ENCODE measurements around the gene GJB2. TPM values are rescaled to one million over a fixed set of nuclear protein-coding genes. Genes with fewer than 3 reads are reported as not detected.

GJB2 gene
- total RNA-seq, 1 experiment from 2014 or later: 53.0 TPM

DNA sequence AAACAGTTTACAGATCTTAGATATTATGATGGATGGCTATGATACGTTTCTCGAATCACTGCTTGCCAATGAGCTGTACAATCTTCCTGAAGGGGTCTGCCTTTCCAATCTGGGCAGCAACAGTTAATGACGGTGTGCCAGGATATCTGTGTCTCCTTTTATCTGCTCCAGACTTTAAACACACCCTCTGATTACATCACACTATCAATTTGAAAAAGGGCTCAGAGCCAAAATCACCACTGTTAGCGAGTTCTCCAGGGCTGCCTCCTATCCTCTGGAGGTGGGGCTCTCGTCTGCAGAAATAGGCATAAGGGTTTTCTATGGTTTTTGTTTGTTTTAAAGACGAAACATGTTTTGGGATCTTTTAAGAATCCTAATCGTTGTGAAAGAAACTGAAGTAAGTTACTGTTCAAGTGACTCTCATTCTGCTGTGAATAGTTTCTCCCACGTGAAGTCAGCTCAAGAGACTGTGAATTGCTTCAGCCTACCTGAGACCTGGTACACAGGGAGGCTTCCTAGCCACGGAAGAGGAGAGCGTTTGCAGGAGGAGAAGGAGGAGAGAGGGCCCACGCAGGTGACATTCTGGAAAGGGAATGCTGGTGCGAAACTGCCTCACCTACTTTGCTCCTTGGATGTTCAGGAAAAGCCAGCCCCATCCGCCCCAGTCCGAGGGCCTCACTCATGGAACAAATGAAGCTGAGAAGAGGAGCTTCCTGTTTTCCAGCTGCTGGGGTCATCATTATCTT lies 16.7 kb downstream of the GJB2 start:
- CTCF ChIA-PET: interaction anchor here (0.6 kb wide), 1 partner anchor 749 kb away, joined by 4 read pairs; no protein-coding TSS in a partner anchor
- DNase-seq (no peak), ATAC-seq (no peak)
- H3K9me3 ChIP-seq (ENCODE audit: low read length): no peaks in the 10 kb centered on the region
- POLR2A ChIA-PET (ENCODE audit: unreplicated experiment): no interaction called here
- H3K4me3 ChIP-seq (ENCODE audit: low read length): no peak overlapping the region
- no peak overlapping the region for H3K4me2 ChIP-seq (ENCODE audit: low read length)
- BruUV-seq (replicated peaks): no TSS peak
- H3K9ac ChIP-seq (ENCODE audit: low read length): peak overlapping the region; percentile 58; the same call in 1 of the 2 replicates
- H2AFZ ChIP-seq (ENCODE audit: low read length): no peak overlapping the region
- peaks cover 24% of the 10 kb centered on the region for H3K4me1 ChIP-seq (ENCODE audit: insufficient read depth, low read length)
- no peaks in the 10 kb centered on the region for H3K36me3 ChIP-seq (ENCODE audit: low read depth, low read length)
- intact Hi-C loops (cut with micrococcal nuclease): loop anchor here (1.0 kb wide), 1 partner anchor 14 kb away; no protein-coding TSS in a partner anchor
- H3K9me2 ChIP-seq (replicated peaks; ENCODE audit: low read length): no peaks in the 10 kb centered on the region
- TF ChIP-seq EZH2phosphoT487 (IDR thresholded peaks at IDR 0.05; ENCODE audit: borderline replicate concordance, low read length) (no peak), EZH2 (IDR thresholded peaks at IDR 0.05; ENCODE audit: low read length, unreplicated experiment) (no peak), CTCF (conservative IDR thresholded peaks at IDR 0.05; ENCODE audit: low read depth, low read length) (no peak)
- no peaks in the 10 kb centered on the region for H3K27me3 ChIP-seq (ENCODE audit: low read length)
- H3K79me2 ChIP-seq (ENCODE audit: low read length): no peaks in the 10 kb centered on the region
- H3K27ac ChIP-seq (ENCODE audit: low read length): peak overlapping the region; percentile 72
- no peaks in the 10 kb centered on the region for H3F3A ChIP-seq (ENCODE audit: low read length, unreplicated experiment)
- no peaks in the 10 kb centered on the region for H4K20me1 ChIP-seq (ENCODE audit: low read length)

GRCh38 chr13:20175406-20175794 lies 17.3 kb downstream of the GJB2 start:
- peak overlapping the region; percentile 58 for H3K9ac ChIP-seq (ENCODE audit: low read length)
- TF ChIP-seq EZH2 (IDR thresholded peaks at IDR 0.05; ENCODE audit: low read length, unreplicated experiment) (no peak), CTCF (conservative IDR thresholded peaks at IDR 0.05; ENCODE audit: low read depth, low read length) (no peak), EZH2phosphoT487 (IDR thresholded peaks at IDR 0.05; ENCODE audit: borderline replicate concordance, low read length) (no peak)
- ChIA-PET CTCF (interaction anchor here (0.6 kb wide), 1 partner anchor 750 kb away, joined by 4 read pairs; no protein-coding TSS in a partner anchor), POLR2A (ENCODE audit: unreplicated experiment) (interaction anchor here (0.5 kb wide), 1 partner anchor 8 kb away, joined by 3 read pairs; no protein-coding TSS in a partner anchor)
- H3F3A ChIP-seq (ENCODE audit: low read length, unreplicated experiment): no peaks in the 10 kb centered on the region
- peak overlapping the region; percentile 22; the same call in 1 of the 2 replicates for H3K4me3 ChIP-seq (ENCODE audit: low read length)
- no peaks in the 10 kb centered on the region for H3K79me2 ChIP-seq (ENCODE audit: low read length)
- no peaks in the 10 kb centered on the region for H3K9me2 ChIP-seq (replicated peaks; ENCODE audit: low read length)
- H3K27me3 ChIP-seq (ENCODE audit: low read length): no peaks in the 10 kb centered on the region
- no TSS peak for BruUV-seq (replicated peaks)
- H3K4me2 ChIP-seq (ENCODE audit: low read length): peak overlapping the region; percentile 67
- H3K36me3 ChIP-seq (ENCODE audit: low read depth, low read length): no peaks in the 10 kb centered on the region
- peaks cover 30% of the 10 kb centered on the region for H3K4me1 ChIP-seq (ENCODE audit: insufficient read depth, low read length)
- ATAC-seq (no peak), DNase-seq (no peak)
- H3K9me3 ChIP-seq (ENCODE audit: low read length): no peaks in the 10 kb centered on the region
- intact Hi-C loops (cut with micrococcal nuclease): loop anchor here (1.0 kb wide), 1 partner anchor 15 kb away; no protein-coding TSS in a partner anchor
- H2AFZ ChIP-seq (ENCODE audit: low read length): peak overlapping the region; percentile 66
- H4K20me1 ChIP-seq (ENCODE audit: low read length): no peaks in the 10 kb centered on the region
- H3K27ac ChIP-seq (ENCODE audit: low read length): peak overlapping the region; percentile 72

Measured in PC-3 (cell line).